ENCODE results near the gene RNASE12.
A peak's percentile ranks its signal among the peaks of the same experiment; 100 is the strongest.

DNA sequence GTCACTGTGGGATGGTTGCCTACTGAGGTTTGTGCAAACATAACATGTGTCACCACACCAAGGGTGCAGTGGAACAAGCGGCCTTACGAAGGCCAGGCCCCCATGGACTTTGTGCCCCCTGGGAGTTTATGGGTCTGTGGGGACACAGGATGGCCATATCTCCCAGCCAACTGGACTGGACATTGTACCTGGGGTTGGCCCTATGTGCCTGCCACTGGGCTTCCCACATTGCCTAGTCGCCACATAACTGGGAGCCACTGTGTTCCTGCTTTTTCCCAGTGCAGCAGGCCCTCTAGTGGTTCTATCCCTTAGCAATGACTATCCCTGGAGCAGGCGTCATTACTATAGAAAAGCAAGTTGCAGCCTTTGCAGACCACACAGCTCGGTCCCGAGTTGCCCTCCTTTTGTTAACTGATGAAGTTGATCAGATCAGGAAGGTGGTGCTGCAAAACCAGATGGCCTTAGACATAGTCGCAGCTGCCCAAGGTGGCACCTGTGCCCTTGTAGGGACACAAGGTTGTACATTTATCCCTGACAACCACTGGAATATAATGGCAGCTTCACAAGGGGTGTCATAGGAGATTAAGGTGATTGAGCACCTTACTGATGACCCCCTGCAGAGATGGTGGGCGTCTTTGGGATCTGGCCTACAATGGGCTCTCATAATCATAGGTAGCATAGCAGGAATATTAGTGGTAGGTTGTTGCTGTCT, 15.2 kb upstream of the RNASE12 start:
- TF ChIP-seq POLR2A (IDR thresholded peaks at IDR 0.05) = no peak
- TF ChIP-seq, protein P1, sequence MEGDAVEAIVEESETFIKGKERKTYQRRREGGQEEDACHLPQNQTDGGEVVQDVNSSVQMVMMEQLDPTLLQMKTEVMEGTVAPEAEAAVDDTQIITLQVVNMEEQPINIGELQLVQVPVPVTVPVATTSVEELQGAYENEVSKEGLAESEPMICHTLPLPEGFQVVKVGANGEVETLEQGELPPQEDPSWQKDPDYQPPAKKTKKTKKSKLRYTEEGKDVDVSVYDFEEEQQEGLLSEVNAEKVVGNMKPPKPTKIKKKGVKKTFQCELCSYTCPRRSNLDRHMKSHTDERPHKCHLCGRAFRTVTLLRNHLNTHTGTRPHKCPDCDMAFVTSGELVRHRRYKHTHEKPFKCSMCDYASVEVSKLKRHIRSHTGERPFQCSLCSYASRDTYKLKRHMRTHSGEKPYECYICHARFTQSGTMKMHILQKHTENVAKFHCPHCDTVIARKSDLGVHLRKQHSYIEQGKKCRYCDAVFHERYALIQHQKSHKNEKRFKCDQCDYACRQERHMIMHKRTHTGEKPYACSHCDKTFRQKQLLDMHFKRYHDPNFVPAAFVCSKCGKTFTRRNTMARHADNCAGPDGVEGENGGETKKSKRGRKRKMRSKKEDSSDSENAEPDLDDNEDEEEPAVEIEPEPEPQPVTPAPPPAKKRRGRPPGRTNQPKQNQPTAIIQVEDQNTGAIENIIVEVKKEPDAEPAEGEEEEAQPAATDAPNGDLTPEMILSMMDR (IDR thresholded peaks at IDR 0.05) = peak in 5 of 6 experiments; percentile 12 to 67 (median 38)
